ENCODE measurements around the gene ETHE1.

The ETHE1 gene

GRCh38 chr19:43471091-43471490 is 55.9 kb downstream of the ETHE1 start:
- Histone ChIP-seq H3K4me3 (ENCODE audit: low read depth, low read length) (no peak overlapping the region), H3K9me3 (ENCODE audit: control insufficient read depth, insufficient read depth, low read depth, low read length) (no peaks in the 10 kb centered on the region), H3K9ac (ENCODE audit: low read length) (no peak overlapping the region), H3K27ac (ENCODE audit: low read depth, low read length) (no peak overlapping the region), H3K36me3 (ENCODE audit: control insufficient read depth, insufficient read depth, low read length) (no peaks in the 10 kb centered on the region), H3K4me1 (ENCODE audit: control insufficient read depth, insufficient read depth, low read length) (peaks cover 3% of the 10 kb centered on the region; the same call in 1 of the 2 replicates), H3K27me3 (ENCODE audit: control insufficient read depth, insufficient read depth, low read length) (peaks cover 2% of the 10 kb centered on the region)

GRCh38 chr19:43470288-43470687 is 56.7 kb downstream of the ETHE1 start:
- H3K27ac ChIP-seq (ENCODE audit: low read depth, low read length): no peak overlapping the region
- H3K9me3 ChIP-seq (ENCODE audit: control insufficient read depth, insufficient read depth, low read depth, low read length): no peaks in the 10 kb centered on the region
- no peaks in the 10 kb centered on the region for H3K36me3 ChIP-seq (ENCODE audit: control insufficient read depth, insufficient read depth, low read length)
- no peak overlapping the region for H3K9ac ChIP-seq (ENCODE audit: low read length)
- peaks cover 8% of the 10 kb centered on the region for H3K4me1 ChIP-seq (ENCODE audit: control insufficient read depth, insufficient read depth, low read length)
- no peak overlapping the region for H3K4me3 ChIP-seq (ENCODE audit: low read depth, low read length)
- peaks cover 10% of the 10 kb centered on the region for H3K27me3 ChIP-seq (ENCODE audit: control insufficient read depth, insufficient read depth, low read length)

GRCh38 chr19:43469160-43469480 is 57.9 kb downstream of the ETHE1 start:
- no peak overlapping the region for H3K9ac ChIP-seq (ENCODE audit: low read length)
- no peak overlapping the region for H3K27ac ChIP-seq (ENCODE audit: low read depth, low read length)
- H3K4me1 ChIP-seq (ENCODE audit: control insufficient read depth, insufficient read depth, low read length): peaks cover 10% of the 10 kb centered on the region
- H3K4me3 ChIP-seq (ENCODE audit: low read depth, low read length): no peak overlapping the region
- H3K36me3 ChIP-seq (ENCODE audit: control insufficient read depth, insufficient read depth, low read length): no peaks in the 10 kb centered on the region
- H3K9me3 ChIP-seq (ENCODE audit: control insufficient read depth, insufficient read depth, low read depth, low read length): no peaks in the 10 kb centered on the region
- H3K27me3 ChIP-seq (ENCODE audit: control insufficient read depth, insufficient read depth, low read length): peaks cover 21% of the 10 kb centered on the region

GRCh38 chr19:43468354-43469159 is 58.4 kb downstream of the ETHE1 start:
- no peaks in the 10 kb centered on the region for H3K36me3 ChIP-seq (ENCODE audit: control insufficient read depth, insufficient read depth, low read length)
- H3K9me3 ChIP-seq (ENCODE audit: control insufficient read depth, insufficient read depth, low read depth, low read length): no peaks in the 10 kb centered on the region
- peaks cover 21% of the 10 kb centered on the region for H3K27me3 ChIP-seq (ENCODE audit: control insufficient read depth, insufficient read depth, low read length)
- no peak overlapping the region for H3K9ac ChIP-seq (ENCODE audit: low read length)
- no peak overlapping the region for H3K4me3 ChIP-seq (ENCODE audit: low read depth, low read length)
- H3K27ac ChIP-seq (ENCODE audit: low read depth, low read length): no peak overlapping the region
- peaks cover 10% of the 10 kb centered on the region for H3K4me1 ChIP-seq (ENCODE audit: control insufficient read depth, insufficient read depth, low read length)

GRCh38 chr19:43467730-43468129 is 59.3 kb downstream of the ETHE1 start:
- Histone ChIP-seq H3K27ac (ENCODE audit: low read depth, low read length) (no peak overlapping the region), H3K4me3 (ENCODE audit: low read depth, low read length) (no peak overlapping the region), H3K9ac (ENCODE audit: low read length) (no peak overlapping the region), H3K9me3 (ENCODE audit: control insufficient read depth, insufficient read depth, low read depth, low read length) (no peaks in the 10 kb centered on the region), H3K36me3 (ENCODE audit: control insufficient read depth, insufficient read depth, low read length) (no peaks in the 10 kb centered on the region), H3K27me3 (ENCODE audit: control insufficient read depth, insufficient read depth, low read length) (peaks cover 25% of the 10 kb centered on the region), H3K4me1 (ENCODE audit: control insufficient read depth, insufficient read depth, low read length) (peaks cover 13% of the 10 kb centered on the region)

GRCh38 chr19:43467276-43467675 is 59.7 kb downstream of the ETHE1 start:
- H3K36me3 ChIP-seq (ENCODE audit: control insufficient read depth, insufficient read depth, low read length): no peaks in the 10 kb centered on the region
- H3K9ac ChIP-seq (ENCODE audit: low read length): no peak overlapping the region
- H3K27ac ChIP-seq (ENCODE audit: low read depth, low read length): no peak overlapping the region
- no peak overlapping the region for H3K4me3 ChIP-seq (ENCODE audit: low read depth, low read length)
- H3K9me3 ChIP-seq (ENCODE audit: control insufficient read depth, insufficient read depth, low read depth, low read length): no peaks in the 10 kb centered on the region
- peaks cover 14% of the 10 kb centered on the region for H3K4me1 ChIP-seq (ENCODE audit: control insufficient read depth, insufficient read depth, low read length)
- H3K27me3 ChIP-seq (ENCODE audit: control insufficient read depth, insufficient read depth, low read length): peaks cover 29% of the 10 kb centered on the region

- Histone ChIP-seq H3K9me3 (ENCODE audit: control insufficient read depth, insufficient read depth, low read depth, low read length) (no peaks in the 10 kb centered on the region), H3K36me3 (ENCODE audit: control insufficient read depth, insufficient read depth, low read length) (no peaks in the 10 kb centered on the region), H3K4me3 (ENCODE audit: low read depth, low read length) (no peak overlapping the region), H3K9ac (ENCODE audit: low read length) (no peak overlapping the region), H3K27ac (ENCODE audit: low read depth, low read length) (no peak overlapping the region), H3K4me1 (ENCODE audit: control insufficient read depth, insufficient read depth, low read length) (peaks cover 14% of the 10 kb centered on the region), H3K27me3 (ENCODE audit: control insufficient read depth, insufficient read depth, low read length) (peaks cover 33% of the 10 kb centered on the region)
Measured at GRCh38 chr19:43466793-43467192, 60.2 kb downstream of the ETHE1 start.

GRCh38 chr19:43465468-43466120 is 61.4 kb downstream of the ETHE1 start, which contains the start of gene LYPD3:
LYPD3 (minus strand) TSS chr19:43465608; CDS start chr19:43465571, 37 bp downstream.
- H3K36me3 ChIP-seq (ENCODE audit: control insufficient read depth, insufficient read depth, low read length): no peaks in the 10 kb centered on the region
- H3K27ac ChIP-seq (ENCODE audit: low read depth, low read length): no peak within 1 kb of the TSS
- peak within 1 kb of the TSS; percentile 90 for H3K4me3 ChIP-seq (ENCODE audit: low read depth, low read length)
- no peaks in the 10 kb centered on the region for H3K9me3 ChIP-seq (ENCODE audit: control insufficient read depth, insufficient read depth, low read depth, low read length)
- no peak within 1 kb of the TSS for H3K9ac ChIP-seq (ENCODE audit: low read length)
- H3K27me3 ChIP-seq (ENCODE audit: control insufficient read depth, insufficient read depth, low read length): peaks cover 33% of the 10 kb centered on the region
- H3K4me1 ChIP-seq (ENCODE audit: control insufficient read depth, insufficient read depth, low read length): peaks cover 14% of the 10 kb centered on the region

- peaks cover 33% of the 10 kb centered on the region for H3K27me3 ChIP-seq (ENCODE audit: control insufficient read depth, insufficient read depth, low read length)
- no peak overlapping the region for H3K27ac ChIP-seq (ENCODE audit: low read depth, low read length)
- peak overlapping the region; percentile 90 for H3K4me3 ChIP-seq (ENCODE audit: low read depth, low read length)
- peaks cover 14% of the 10 kb centered on the region for H3K4me1 ChIP-seq (ENCODE audit: control insufficient read depth, insufficient read depth, low read length)
- H3K36me3 ChIP-seq (ENCODE audit: control insufficient read depth, insufficient read depth, low read length): no peaks in the 10 kb centered on the region
- H3K9ac ChIP-seq (ENCODE audit: low read length): no peak overlapping the region
- H3K9me3 ChIP-seq (ENCODE audit: control insufficient read depth, insufficient read depth, low read depth, low read length): no peaks in the 10 kb centered on the region
Measured at GRCh38 chr19:43464134-43464775, 62.7 kb downstream of the ETHE1 start.

- Histone ChIP-seq H3K9ac (ENCODE audit: low read length) (peak overlapping the region; percentile 41), H3K36me3 (ENCODE audit: control insufficient read depth, insufficient read depth, low read length) (no peaks in the 10 kb centered on the region), H3K4me3 (ENCODE audit: low read depth, low read length) (peak overlapping the region; percentile 90), H3K27ac (ENCODE audit: low read depth, low read length) (no peak overlapping the region), H3K4me1 (ENCODE audit: control insufficient read depth, insufficient read depth, low read length) (peaks cover 14% of the 10 kb centered on the region), H3K9me3 (ENCODE audit: control insufficient read depth, insufficient read depth, low read depth, low read length) (no peaks in the 10 kb centered on the region), H3K27me3 (ENCODE audit: control insufficient read depth, insufficient read depth, low read length) (peaks cover 33% of the 10 kb centered on the region)
Measured at GRCh38 chr19:43463381-43464133, 63.4 kb downstream of the ETHE1 start.

Measured in HUES6 (cell line).